Measurements from ENCODE around the gene ADGRV1. TPM values are rescaled to one million over a fixed set of nuclear protein-coding genes. Genes with fewer than 3 reads are reported as not detected.
A peak's percentile ranks its signal among the peaks of the same experiment; 100 is the strongest.
"Not testable (repeated sequence)": the region's sequence is repeated elsewhere in the genome, so short reads cannot be mapped to it uniquely, and the experiment has no call there.

Gene ADGRV1
- polyA plus RNA-seq, 1 donor = 1.1 TPM

DNA sequence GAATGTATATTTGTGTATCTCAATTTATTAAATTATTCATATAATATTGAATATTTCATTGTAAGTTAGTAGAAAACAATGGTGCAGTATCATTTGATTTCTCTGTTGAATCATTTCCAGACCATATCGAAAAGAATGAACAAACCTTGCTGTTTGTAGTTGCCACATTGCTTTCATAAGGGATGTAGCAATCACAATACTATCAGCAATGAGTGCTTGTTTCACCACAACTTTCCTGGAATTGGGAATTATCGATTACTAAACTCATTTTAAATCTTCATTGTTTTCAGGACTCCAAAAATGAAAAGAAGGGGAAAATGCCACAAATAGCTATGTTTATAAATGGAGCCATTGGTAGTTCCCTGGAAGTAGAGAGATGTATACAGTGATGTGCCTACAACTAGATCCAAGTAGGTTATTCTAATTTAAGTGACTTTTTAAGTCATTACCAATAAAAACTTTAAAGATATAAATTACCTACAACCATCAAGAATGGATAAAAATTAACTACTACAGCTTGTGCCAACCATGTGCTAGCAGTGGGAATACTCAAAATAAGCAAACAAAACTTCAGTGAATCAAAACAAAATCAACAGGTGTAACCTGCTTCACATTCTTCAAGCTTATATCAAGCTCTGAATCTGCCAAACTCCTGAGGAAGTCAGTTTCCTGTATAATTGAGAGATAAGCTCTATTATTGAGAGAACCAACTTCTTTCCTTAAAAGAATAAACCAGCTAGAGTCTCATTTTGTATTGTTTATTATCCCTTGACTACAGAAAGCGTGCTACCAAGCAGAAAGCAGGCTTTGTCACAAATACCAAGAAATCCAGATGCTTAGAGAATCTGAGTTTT lies 358.6 kb downstream of the ADGRV1 start:
- no peak for DNase-seq

- no peak for DNase-seq
Measured at GRCh38 chr5:90917928-90918668, 359.5 kb downstream of the ADGRV1 start.

DNA sequence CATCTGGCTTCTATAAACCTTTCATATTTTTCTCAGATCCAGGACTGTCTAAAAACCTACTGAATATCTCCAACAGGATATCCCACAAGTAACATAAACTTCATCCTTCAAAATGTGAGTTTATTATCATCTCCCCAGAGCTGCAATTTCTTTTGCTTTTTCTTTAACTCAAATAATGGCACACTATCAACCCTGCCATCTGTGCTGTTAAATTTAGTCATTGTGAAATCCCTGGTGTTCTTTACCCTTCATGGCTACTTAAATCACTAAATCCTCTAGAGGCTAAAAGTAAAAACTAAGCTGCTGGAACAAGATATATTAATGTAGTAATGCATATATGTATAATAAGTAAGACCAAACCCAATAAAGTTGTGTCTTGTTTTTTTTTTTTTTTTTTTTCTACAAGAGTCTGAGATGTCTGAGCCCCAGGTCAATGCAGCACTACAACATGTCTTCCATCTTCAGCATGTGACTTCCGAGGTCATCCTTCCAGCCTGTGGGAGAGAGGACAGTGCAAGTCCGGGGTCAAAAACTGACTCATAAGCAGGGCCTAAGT lies 362.9 kb downstream of the ADGRV1 start:
- no peak for DNase-seq

- not testable (repeated sequence) for DNase-seq
Measured at GRCh38 chr5:90924222-90924621, 365.6 kb downstream of the ADGRV1 start.

GRCh38 chr5:90929013-90929839 lies 370.6 kb downstream of the ADGRV1 start:
- DNase-seq = not testable (repeated sequence)

DNA sequence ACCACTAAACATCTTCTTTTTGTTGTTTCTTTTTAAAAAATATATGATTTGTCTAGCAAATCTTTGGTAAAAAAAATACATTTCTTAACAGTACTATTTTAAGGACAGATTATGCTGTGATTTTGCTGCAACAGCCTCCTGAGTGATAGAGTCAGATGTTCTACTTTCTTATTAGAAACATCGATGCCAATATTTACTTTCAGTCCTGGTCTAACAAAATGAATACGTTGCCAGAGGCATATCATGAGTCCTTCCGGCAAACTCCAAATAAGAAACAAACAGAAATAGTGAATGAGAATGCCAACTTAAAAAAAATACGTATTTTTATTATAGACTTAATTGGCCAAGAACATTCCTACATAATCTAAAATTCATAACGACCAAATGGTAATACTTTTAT lies 371.5 kb downstream of the ADGRV1 start:
- DNase-seq = no peak

GRCh38 chr5:90930756-90931431 lies 372.3 kb downstream of the ADGRV1 start:
- no peak for DNase-seq

DNA sequence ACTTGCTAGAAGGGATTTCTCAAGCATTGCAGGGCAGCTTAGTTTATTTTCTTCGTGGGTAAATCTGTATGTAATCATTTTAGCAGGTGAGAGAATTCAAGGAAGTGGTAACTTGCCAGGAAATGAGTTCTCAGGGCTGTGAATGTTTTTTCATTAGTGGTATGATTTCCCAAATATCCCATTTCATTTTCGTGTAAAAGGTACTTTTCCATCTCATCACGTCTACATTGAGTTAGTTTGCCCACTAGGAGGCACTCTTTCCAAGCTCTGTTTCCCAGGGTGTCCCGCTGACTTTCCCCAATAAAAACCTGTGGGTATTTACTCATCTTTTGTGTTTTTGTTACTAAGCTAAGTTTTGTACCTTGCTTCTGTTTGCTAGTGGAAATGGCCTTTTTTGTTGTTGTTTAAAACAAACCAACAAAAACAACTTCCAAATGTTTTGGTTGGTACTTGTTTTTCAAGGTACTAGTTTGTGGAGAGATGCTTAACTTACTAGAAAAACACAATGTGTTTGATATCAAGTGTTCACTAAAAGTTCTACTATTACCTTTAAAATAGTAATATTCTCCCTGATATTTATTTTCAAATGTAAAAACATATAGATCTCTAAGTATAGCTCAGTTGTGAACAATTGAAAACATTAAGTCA lies 373.6 kb downstream of the ADGRV1 start:
- peak; percentile 75 for DNase-seq

DNA sequence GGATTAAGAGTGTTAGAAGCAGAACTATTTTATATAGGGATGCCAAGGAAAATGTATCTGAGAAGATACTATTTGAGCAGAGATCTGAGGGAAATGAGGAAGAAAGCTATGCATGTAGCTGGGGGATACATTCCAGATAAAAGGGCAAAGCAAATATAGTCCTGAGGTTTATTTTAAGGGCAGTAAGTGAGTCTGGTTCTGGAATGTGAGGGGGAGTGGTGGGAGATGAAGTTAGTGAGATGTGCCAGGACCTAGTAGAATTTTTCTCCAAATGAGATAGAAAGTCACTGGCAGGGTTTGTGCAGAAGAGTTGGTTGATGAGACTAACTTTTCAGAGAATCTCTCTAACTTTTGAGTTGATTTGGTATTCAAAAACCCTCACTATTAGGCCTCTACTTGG lies 374.7 kb downstream of the ADGRV1 start:
- DNase-seq = no peak

GRCh38 chr5:90934091-90934719 lies 375.6 kb downstream of the ADGRV1 start:
- no peak for DNase-seq

DNA sequence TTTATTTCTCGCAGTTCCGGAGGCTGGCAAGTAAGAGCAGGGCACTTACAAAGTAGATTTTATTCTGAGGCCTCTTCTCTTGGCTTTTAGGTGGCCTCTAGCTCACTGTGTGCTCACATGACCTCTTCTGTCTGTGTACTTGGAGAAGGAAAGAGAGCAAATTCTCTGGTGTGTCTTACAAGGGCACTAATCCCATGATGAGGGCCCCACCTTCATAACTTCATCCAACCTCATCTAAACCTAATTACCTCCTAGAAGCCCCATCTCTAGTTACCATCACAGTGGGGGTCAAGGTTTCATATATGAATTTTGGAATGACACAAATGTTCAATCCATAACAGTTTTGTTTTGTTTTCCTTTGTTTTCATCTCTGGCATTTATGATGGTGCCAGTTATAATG lies 376.1 kb downstream of the ADGRV1 start:
- no peak for DNase-seq

- no peak for DNase-seq
Measured at GRCh38 chr5:90939211-90939610, 380.6 kb downstream of the ADGRV1 start.

- DNase-seq = peak; percentile 47
Measured at GRCh38 chr5:90940227-90940995, 381.8 kb downstream of the ADGRV1 start.

DNA sequence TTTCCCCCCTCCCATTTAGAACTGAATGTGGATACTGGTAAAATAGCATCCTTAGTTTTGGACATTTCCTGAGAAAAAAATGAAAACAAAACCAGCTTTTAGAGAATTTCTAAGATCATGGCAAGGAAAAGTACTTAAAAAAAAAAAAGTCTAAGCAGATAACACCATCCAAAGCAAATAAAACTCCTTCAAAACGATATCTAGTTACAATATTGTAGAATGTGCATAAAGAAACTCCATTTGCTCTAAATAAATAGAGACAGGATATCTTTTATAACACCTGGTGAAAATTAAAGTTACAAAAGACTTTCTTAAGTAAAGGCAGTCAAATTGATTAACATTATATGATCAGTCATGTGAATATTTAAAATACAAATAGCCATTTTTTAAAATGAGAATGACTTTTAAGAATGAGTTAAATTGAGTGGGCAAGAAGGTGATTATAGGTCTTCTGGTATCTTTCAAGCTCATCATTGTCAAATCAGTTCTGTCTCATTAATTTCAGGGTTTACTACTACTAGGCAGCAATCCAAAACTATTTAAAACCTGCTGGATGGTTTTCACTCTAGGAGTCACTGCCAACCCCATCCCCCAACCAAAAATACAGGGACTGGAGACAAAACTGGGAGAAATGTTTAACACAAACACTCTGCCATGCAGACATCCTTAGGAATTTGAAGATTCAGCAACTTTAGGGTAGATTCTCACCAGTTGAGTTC lies 382.6 kb downstream of the ADGRV1 start:
- no peak for DNase-seq

DNA sequence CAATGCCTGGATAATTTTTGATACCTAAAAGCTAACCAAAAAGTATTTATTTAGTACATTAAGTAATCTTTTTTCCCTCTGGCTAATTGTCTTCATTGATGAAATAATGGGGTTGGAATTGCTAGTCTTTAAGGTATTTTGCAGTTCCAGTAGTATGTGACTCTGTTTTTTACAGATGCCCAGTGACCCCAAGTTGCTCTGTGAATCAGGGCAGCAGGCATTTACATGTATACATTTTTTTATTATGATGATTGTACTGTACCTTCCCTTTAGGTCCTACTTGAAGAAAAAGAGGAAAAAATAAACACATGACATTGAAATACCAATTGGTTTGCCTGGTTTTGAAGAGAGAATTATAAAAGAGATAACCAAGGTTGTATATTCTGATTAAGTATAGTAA lies 385.5 kb downstream of the ADGRV1 start:
- no peak for DNase-seq

DNA sequence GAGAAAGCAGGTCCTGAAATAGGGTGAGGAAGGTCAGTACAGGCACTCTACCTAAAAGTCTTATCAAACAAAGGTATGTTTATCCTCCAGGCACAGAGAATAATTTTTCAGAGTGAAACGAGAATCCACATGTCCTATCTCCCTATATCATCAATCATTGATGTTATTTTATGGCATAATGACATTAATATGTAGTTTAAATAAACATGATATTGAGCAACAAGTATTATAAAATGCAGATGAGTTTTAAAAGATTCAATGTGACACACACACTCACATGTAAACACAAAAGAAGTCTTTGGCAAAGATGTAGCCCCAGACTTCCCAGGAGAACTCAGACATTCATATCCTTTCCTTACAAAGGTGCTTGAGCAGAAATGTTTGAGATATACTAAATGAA lies 389.1 kb downstream of the ADGRV1 start:
- DNase-seq = no peak

- DNase-seq = no peak
Measured at GRCh38 chr5:90948969-90949368, 390.4 kb downstream of the ADGRV1 start.

GRCh38 chr5:90949469-90950358 lies 391.1 kb downstream of the ADGRV1 start:
- DNase-seq = no peak
